ENCODE measurements around the gene PTS.

The PTS gene

DNA sequence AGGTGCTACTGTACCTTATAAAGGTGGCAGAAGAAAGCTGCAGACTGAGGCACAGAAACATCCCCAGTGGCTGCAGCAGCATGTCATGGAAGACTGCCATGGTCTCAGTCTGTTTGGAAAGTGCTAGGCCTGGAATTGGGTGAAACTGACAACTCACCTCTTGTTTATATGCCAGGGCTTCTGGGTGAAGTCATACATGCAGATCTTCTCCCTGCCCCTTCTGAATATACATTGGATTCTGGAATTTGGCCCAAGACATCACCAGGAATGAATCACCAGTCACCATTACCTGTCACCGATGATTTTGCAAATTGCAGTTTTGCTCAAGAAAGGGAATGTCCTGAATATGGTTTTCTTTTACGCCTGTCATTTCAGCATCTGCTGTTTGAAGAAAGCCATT is 34.3 kb downstream of the PTS start, which contains the start of gene PLET1:
Gene PLET1 (minus strand): TSS at position 371 of the 400 bp plus-strand sequence. CDS start 271 bp downstream, at position 100.
- Histone ChIP-seq H3K9me3 (no peaks in the 10 kb centered on the region; the same call in 1 of the 2 replicates), H3K27me3 (no peaks in the 10 kb centered on the region), H3K4me1 (peaks cover 7% of the 10 kb centered on the region), H3K36me3 (no peaks in the 10 kb centered on the region), H3K4me3 (ENCODE audit: low read depth, low read length) (no peak within 1 kb of the TSS)
- TF ChIP-seq CTCF (IDR thresholded peaks at IDR 0.05; ENCODE audit: low read depth, low read length), result no peak
- no peak for DNase-seq

- DNase-seq, result peak; percentile 85
- no peak for TF ChIP-seq CTCF (IDR thresholded peaks at IDR 0.05; ENCODE audit: low read depth, low read length)
- H3K4me1 ChIP-seq, result peaks cover 22% of the 10 kb centered on the region
Measured at GRCh38 chr11:112265659-112266409, 39.6 kb downstream of the PTS start.

DNA sequence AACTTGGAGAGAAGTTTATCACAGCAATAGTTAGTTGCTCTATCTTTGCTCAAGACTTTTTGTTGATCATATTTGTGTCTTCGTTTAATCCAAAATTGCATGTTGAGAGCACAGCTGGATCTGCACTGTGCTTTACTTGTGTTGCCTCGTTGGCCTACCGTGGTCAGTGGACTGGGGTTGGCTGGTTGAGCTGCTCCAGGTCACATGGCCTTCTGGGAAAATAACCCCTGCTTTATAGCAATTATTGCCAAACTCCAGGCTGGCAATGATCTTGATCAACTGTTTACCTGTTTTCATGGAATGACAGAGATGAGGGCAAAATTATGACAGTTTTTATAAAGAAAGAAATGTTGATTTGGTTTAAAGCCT is 40.2 kb downstream of the PTS start:
- Histone ChIP-seq H3K36me3 (no peaks in the 10 kb centered on the region), H3K4me3 (ENCODE audit: low read depth, low read length) (no peak overlapping the region), H3K9me3 (no peaks in the 10 kb centered on the region), H3K4me1 (peaks cover 22% of the 10 kb centered on the region), H3K27me3 (no peaks in the 10 kb centered on the region)
- no peak for TF ChIP-seq CTCF (IDR thresholded peaks at IDR 0.05; ENCODE audit: low read depth, low read length)
- peak; percentile 42 for DNase-seq

More at GRCh38 chr11:112265659-112266409, 39.6 kb downstream of the PTS start:
- Histone ChIP-seq H3K36me3 (no peaks in the 10 kb centered on the region), H3K9me3 (no peaks in the 10 kb centered on the region), H3K27me3 (no peaks in the 10 kb centered on the region), H3K4me3 (ENCODE audit: low read depth, low read length) (no peak overlapping the region)

GRCh38 chr11:112267188-112267591 is 41.0 kb downstream of the PTS start:
- DNase-seq, result no peak
- no peaks in the 10 kb centered on the region for H3K36me3 ChIP-seq
- H3K4me3 ChIP-seq (ENCODE audit: low read depth, low read length), result no peak overlapping the region
- no peaks in the 10 kb centered on the region for H3K9me3 ChIP-seq
- H3K27me3 ChIP-seq, result no peaks in the 10 kb centered on the region
- no peak for TF ChIP-seq CTCF (IDR thresholded peaks at IDR 0.05; ENCODE audit: low read depth, low read length)
- peaks cover 22% of the 10 kb centered on the region for H3K4me1 ChIP-seq

GRCh38 chr11:112268406-112268805 is 42.2 kb downstream of the PTS start:
- no peak for TF ChIP-seq CTCF (IDR thresholded peaks at IDR 0.05; ENCODE audit: low read depth, low read length)
- Histone ChIP-seq H3K4me3 (ENCODE audit: low read depth, low read length) (no peak overlapping the region), H3K4me1 (peaks cover 22% of the 10 kb centered on the region), H3K36me3 (no peaks in the 10 kb centered on the region), H3K9me3 (no peaks in the 10 kb centered on the region), H3K27me3 (no peaks in the 10 kb centered on the region)
- DNase-seq, result no peak

GRCh38 chr11:112269139-112269538 is 42.9 kb downstream of the PTS start:
- Histone ChIP-seq H3K36me3 (no peaks in the 10 kb centered on the region), H3K4me1 (peaks cover 22% of the 10 kb centered on the region), H3K4me3 (ENCODE audit: low read depth, low read length) (no peak overlapping the region), H3K27me3 (no peaks in the 10 kb centered on the region), H3K9me3 (no peaks in the 10 kb centered on the region)
- TF ChIP-seq CTCF (IDR thresholded peaks at IDR 0.05; ENCODE audit: low read depth, low read length), result no peak
- no peak for DNase-seq

All from BE2C (cell line).